NCI-H460 (cell line): ENCODE measurements around the gene KDELR1. TPM values are rescaled to one million over a fixed set of nuclear protein-coding genes. Genes with fewer than 3 reads are reported as not detected.
"Not testable (repeated sequence)": the region's sequence is repeated elsewhere in the genome, so short reads cannot be mapped to it uniquely, and the experiment has no call there.

Source experiments
- DNase-seq: peaks from one replicate; pipeline ENCODE4 v3.0.0-alpha.2; 2016; ENCODE audit warnings: low read depth; ENCODE audit errors: extremely low read depth
- total RNA-seq: library from RNA; depleted of rRNA; stranded (reverse); fragments of >200 nt; shearing (Covaris generic); gene quantifications from 2 replicates; pipeline ENCODE4 v1.2.3, GENCODE V29; 2014

KDELR1 gene
- total RNA-seq, 1 experiment from 2014 or later: 78.7 TPM

DNA sequence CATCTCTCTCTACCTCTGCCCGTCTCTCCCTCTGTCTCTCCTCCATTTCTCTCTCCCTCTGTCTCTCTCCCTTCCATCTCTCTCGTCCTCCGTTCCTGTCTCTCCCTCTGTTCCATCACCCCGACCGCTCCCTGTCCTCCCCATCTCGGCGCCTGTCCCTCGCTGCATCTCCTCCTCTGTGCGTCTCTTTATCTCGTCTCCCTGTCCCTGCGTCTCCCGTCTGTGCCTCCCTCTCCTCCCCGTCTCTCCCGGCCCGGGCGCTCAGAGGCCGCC is 6.7 kb upstream of the KDELR1 start:
- DNase-seq: no peak

DNA sequence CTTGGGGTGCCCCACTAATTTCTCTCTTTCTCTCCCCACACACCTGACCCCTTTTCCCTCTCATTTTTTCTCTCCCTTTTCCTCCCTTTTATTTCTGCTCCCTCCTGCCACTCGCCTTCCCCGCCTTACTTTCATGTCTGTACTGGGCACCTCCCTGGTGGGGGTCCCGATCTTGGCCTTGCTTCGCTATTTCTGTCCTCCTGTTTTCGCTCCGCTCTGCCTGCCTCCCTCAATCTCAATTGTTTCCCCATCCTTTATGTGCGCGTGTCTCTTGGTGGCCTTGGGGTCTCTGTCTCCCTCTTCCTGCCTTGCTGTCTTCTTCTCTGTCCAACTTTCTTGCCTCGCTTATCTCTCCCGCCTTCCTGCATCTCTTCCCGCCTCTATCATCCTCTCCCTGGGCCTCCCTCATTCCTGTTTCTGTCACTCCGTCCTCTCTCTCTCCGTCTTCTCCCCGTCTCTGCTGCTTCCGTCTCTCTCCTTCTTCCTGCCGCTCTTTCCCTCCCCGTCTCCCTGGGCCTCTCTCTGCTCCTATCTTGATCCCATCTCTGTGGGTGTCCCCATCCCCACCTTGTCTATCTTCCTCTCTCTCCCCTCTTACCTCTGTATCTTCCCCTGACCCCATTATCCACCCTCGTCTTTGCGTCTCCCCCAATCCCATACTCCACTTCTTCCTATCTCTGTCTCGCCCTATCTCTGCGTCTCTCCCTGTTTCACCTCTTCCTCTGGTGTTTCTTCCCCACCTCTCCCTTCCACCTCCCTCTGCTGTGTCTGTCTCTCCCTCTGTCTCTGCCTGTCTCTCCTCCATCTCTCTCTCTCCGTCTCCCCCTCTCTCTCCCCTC is 6.1 kb upstream of the KDELR1 start:
- no peak for DNase-seq

DNA sequence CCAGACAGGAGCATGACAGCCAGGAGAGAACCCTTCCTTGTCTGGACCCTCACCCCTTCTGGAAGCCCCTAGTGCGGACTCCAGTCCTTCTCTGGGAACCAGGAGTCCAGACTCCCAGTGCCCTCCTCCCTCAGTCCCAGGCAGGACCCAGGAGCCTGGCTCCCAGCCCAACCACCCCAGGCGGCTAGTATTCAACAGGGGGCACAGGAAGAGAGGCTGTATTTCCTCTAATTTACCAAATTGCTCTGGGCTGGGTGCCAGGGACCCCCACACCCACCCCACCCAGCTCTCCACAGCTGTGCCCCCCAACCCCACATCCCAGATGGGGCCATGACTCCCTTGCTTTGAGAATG is 5.4 kb upstream of the KDELR1 start:
- DNase-seq: no peak

DNA sequence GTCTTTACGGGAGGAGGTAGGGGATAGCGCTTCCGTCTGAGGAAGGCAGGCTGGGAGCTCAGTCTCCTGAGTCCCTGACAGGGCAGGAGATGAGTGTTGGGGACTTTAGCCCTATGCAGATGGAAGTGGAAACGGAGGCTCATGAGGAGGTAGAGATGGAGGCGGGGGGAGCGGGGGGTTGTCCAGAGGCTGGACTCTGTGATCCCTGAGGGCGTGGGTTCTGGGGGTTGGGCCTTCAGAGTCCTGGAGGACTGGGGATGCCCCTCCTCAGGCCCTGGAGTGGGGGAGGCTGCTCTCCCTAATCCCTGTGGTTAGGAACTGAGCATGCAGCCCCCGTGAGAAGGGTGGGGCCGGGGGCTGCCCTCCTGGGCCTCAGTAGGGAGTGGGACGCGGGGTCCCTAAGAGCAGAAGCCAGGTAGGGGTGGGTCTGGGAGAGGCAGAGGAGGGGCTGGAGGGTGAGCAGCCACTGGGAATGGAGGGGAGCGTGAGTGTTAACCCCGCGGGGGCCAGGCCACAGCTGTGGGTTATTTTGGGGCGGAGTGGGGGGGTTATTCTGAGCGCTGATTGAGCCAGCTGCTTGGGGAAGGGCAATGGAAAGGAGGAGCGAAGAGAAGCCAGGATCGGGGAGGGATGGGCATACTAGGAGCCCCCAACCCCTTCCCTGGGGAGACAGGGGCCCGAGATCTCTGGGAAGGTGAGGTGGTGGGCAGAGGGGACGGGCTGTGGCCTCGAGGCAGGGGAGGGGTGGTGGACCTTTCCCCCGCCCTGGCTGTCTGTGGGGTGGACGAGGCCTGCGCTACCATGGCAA is 4.9 kb upstream of the KDELR1 start:
- DNase-seq: no peak

DNA sequence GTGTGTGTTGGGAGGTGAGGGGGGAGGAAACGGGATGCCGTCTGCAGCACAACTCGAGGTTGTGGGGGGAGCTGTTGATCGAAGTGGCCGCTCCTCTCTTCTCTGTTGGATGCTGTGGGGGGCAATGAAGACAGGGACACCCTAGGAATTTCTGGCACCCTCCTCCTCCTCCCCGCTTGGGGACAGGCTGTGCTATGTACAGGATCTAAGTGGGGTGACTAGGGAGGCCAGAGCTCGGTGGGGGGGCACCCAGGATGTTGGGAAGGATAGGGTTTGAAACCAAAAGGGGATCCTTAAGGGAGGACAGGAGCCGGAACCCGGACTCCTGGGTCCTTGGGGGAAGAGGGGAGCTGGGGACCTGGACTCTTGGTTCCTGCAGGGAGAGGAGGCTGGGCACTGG is 4.1 kb upstream of the KDELR1 start:
- DNase-seq: no peak

DNA sequence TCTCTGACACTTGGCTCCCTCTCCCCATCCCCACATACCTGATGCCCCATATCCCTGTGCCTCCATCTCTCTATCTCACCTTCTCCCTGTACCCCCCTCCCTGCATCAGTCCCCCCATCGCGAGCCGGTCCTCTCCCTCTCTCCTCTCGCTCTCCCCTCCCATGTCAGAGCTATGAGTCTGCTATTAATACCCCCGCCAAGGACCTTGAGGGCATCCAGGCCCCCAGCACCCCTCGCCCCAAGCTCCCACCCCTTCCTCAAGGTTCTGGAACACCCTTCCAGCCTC is 3.8 kb upstream of the KDELR1 start:
- no peak for DNase-seq

DNA sequence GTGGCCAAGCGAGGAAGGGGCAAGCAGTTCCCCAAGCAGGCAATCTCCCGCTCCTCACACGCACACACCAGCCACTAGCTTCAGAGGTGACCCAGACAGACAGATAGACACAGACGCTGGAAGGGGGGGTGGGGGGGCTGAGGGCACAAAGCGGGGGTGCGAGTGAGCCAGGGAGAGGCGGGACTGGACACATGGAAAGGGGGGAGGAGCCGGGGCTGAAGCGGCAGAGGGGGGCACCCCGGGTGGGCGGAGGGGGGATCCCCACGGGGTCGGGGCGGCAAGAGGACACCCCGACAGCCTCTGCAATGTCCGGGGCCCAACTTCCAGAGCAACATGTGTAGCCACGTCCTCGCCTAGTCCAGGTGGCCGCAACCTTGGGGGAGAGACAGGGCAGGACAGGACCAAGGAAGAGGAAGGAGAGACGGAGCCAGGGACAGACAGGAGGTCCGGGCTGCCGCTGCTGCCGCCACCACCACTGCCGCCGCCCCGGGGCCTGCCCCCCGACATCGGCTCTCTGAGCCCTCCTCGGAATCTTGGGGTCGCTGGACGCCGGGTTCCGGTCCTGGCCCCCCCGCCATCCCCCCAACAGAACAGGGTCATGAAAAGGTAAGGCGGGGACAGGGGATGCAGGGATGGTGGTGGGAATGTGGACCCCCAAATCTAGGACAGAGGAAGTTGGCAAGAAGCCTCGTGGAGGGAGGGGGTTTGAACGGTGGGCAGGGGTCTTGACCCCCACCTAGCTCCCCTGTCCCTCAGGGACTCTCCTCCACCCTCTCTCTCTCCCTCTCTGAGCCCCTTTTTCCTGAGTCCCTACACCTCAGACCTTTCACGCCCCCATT is 3.2 kb upstream of the KDELR1 start:
- DNase-seq: no peak

DNA sequence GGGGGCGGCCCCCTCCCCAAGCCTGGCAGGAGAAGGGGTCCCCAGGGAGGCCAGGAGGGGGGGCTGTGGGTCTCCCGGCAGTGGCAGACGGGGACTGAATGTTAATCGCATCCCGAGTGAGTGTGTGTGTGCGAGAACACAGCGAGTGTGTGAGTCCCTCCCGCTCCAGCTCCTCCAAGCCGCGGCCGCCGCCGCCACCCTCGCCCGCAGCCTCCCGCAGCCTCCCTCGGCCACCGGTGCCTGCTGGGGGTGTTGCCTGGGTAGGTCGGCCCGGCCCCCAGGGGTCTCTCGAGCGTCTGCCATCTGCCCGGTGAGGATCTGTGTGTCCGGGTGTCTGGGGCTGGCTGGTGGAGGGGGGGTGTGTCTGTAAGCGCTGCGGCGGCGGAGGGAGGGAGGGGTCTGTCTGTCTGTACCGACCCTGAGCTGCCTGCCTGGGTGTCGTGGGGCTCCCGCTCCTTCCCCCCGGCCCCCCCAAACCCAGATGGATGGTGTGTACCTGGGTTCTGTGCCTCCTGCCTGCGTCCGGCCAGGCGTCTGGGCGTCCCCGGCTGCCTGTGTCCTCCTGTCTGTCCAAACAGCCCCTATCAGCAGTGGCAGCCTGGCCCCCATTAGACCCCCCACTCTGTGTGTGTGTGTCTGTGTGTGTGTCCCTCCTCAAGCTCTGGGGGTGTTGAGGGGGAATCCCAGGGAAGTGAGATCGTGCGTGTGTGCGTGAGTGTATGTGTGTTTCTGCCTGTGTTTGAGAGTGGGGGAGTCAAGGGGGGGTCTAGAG is 2.4 kb upstream of the KDELR1 start, which contains the start of gene GRIN2D:
Gene GRIN2D, plus strand, starts transcription at position 110 of the 772 bp plus-strand sequence. CDS start 4,725 bp downstream, outside the sequence.
- DNase-seq: no peak

DNA sequence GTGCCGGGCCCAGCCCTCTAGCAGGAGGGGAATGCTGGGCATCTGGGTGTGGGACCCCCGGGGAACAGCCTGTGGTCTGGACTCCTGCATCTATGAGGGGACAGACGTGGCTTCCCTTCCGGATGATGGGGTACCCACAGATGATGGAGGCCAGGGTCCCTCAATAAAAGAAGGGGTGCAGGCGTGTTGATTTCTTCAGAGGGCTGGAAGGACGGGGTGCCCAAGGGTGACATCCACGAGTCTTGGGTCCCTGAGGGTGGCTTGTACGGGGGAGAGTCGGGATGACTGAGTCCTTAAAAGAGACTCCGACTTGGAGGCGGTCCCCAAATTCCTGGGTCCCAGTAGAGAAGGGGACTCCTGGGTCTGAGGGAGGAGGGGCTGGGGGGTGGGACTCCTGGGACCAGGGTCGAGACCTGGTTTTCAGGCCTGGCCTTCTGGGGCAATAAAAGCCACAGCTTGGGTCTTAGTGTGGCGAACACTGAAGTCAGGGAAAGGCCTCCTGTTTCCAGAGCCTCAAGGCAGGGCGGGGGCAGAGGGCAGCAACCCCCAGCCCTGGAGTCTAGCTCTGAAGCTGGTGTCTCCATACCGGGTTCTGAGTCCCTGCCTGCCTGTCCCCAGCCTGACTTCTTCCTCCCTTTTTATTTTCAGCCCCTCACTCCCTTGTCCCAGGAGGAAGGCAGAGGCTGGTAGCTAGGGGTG is 1.7 kb upstream of the KDELR1 start:
- no peak for DNase-seq

DNA sequence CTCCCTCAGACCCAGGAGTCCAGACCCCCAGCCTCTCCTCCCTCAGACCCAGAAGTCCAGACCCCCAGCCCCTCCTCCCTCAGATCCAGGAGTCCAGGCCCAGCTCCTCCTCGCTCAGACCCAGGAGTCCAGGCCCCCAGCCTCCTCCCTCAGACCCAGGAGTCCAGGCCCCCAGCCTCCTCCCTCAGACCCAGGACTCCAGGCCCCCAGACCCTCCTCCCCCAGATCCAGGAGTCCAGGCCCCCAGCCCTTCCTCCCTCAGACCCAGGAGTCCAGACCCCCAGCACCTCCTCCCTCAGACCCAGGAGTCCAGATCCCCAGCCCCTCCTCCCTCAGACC is 624 bp upstream of the KDELR1 start:
- DNase-seq: not testable (repeated sequence)

DNA sequence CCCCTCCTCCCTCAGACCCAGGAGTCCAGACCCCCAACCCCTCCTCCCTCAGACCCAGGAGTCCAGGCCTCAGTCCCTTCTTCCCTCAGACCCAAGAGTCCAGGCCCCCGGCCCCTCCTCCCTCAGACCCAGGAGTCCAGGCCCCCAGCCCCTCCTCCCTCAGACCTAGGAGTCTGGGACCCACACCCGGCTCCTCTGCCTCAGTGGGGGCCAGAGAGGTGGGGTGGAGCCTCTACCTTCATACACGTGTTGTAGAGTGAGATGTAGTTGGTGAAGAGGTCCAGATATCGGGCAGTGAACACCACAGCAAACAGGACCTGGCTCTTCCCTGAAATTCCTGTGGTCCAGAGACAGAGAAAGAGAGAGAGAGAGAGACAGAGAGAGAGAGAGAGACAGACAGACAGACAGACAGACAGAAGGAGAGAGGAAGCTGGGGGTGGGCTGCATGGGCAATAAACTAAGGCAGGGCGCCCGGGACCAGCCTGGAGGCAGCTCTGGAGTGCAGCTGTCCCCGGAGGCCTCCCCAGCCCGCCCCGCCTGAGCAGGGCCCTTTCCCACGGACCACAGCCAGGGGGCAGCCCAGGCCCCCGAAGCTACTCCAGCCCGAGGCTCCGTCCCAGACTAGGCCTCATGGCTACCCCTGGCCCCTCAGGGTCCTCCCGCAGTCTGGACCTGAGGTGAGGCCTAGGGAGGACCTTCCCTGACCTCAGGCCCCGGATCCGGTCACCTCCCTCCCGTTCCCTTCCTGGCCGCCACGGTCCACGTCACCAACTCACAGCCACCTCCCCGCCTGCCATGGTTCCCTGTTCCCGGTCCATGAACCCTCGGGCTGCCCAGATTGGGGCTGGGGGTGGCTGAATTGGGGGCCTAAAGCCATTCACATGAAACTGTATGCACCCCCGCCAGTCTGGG is 907 bp downstream of the KDELR1 start:
- DNase-seq: no peak

DNA sequence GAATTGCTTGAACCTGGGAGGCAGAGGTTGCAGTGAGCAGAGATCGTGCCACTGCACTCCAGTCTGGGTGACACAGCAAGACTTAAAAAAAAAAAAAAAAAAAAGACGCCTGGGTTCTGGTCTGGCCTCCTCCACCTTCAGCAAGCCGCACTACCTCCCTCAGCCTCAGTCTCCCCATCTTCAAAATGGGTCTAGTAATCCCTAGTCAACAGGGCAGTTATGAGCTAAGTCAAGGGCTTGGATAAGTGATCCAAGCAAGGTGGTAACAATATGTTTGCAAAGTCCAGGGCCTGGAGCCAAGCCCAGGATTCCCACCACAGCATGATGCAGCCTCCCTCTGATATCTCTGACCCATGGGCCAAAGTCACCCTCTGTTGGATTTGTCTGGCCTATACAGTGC is 4.4 kb downstream of the KDELR1 start:
- DNase-seq: no peak

DNA sequence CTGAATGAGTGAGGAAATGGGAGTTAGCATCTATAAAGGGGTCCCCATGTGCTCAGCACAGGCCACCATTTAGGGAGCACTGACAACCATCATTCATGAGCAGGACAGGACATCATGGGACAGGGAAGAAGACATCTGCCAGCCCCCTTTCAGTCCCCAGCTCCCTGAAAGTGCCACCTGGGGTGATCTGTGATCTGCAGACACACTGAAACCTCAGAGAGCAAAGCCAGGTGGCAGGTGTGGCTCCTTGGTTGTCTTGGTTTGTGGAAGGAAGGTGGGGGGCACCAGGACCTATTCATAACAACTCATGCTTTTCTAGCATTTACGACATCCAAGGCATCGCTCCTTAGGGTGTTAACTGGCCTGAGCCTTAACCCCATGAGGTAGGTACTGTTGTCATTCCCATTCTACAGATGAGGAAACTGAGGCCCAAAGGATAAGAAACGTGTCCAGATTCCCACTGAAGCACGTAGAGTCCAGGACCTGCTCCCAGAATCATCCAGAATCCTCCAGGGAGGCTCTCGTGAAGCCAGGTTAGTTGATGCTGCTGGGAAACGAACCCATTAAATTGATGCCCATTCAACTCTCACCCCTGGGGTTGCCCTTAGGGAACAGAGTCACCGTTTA is 5.8 kb downstream of the KDELR1 start:
- DNase-seq: no peak

DNA sequence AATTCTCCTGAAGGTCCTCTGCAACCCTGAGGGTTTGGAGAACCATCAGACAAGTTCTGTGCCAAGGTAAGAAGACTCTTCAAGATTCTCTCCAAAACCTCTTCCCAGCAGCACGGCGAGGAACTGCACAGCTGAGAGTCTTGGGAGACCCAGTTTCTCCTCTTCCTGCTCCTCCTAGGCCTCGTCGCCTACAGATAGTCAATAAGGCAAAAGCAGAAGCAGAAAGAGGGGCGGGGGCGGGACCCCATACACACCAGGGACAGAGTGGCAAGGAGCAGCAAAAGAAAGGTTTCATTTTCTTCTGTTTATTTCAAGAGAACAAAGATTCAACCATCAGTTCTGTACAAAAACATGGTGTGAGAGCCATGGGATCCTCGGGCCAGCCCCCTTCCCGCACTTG is 9.1 kb downstream of the KDELR1 start:
- DNase-seq: no peak

DNA sequence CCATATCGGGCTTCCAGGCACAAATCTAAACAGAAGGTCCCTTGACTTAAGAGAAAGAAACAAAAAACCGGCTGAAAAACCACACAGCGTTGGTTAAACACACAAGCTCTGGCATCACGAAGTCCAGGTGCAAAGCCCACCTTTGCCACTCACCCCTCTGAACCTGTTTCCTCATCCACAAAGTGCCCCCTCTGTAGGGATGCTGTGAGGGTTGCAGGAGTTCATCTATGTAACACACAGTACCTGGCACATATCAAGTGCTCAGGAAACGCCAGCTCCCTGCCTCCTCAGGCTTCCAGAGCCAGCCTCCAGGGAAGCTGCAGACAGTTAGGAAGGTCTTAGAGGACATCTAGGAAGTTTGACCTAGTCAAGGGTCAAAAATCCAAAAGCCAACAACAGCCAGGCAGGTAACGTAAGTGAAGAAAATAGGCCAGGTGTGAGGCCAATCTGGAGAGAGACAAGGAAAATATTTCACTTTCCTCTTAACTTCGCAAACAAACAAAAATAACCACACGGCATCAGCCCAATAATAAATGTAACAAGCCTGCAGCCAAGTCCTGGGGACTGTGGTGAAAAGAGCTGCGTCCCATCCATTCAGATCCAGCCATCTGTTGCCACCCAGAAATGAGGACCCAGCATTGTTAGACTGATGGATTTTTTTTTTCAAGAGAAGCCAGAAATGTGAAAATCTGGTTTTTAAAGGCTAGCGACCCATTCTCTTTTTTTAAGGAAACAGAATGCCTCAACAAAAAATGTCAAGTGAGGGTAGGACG is 10.0 kb downstream of the KDELR1 start:
- no peak for DNase-seq

DNA sequence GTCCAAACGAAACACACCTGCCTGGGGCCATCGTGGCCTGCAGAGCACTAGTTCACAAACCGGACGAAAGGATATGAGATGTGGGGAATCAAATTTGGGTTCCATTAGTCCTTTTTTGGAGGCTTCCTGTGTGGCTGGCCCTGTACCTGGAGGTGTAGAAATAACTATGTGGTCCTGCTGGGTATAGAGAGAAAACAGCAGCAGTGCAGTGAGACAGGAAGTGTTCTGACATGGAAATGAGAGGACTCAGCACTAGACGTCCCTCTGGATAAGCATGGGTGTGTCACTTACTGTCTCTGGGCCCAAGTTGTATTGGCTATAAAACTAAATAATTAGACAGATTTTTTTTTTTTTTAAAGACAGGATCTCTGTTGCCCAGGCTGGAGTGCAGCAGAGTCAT is 12.3 kb downstream of the KDELR1 start:
- DNase-seq: no peak

DNA sequence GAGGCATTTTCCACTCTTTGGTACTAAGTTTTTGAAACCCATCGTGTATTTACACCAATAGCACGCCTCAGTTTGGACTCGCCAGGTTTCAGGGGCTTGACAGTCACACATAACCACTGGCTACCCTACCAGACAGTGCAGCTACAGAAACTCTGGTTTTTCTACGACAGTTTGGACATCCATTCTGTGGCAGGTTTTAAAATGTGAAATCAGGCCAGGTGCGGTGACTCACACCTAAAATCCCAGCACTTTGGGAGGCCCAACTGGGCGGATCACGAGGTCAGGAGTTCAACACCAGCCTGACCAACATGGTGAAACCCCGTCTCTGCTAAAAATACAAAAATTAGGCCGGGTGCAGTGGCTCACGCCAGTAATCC is 13.2 kb downstream of the KDELR1 start:
- DNase-seq: no peak

DNA sequence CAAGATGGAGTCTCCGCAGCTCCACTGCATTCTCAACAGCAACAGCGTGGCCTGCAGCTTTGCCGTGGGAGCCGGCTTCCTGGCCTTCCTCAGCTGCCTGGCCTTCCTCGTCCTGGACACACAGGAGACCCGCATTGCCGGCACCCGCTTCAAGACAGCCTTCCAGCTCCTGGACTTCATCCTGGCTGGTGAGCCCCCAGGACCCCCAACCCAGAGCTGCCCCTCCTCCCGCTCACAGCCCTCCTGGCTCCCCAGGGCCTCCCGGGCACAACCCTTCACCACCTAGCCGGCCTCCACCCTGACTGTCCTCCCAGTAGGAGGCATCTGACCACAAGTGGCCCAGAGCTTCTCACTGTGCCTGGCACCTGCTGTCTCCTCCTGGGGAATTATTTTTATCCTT is 17.8 kb downstream of the KDELR1 start:
- DNase-seq: no peak
